ENCODE measurements around the gene MAVS.

- TF ChIP-seq CTCF (IDR thresholded peaks at IDR 0.05; ENCODE audit: low read depth, low read length, poor library complexity, severe bottlenecking): no peak
- TF ChIP-seq EZH2phosphoT487 (IDR thresholded peaks at IDR 0.05; ENCODE audit: borderline replicate concordance, low read length): no peak
These were observed 1.9 kb downstream of the MAVS start for GRCh38 chr20:3848565-3848964.
